HPDE6-E6E7 (cell line): ENCODE measurements around the gene KRTAP4-2.
"Not testable (repeated sequence)": the region's sequence is repeated elsewhere in the genome, so short reads cannot be mapped to it uniquely, and the experiment has no call there.

Experiments
- DNase-seq: peaks from one replicate; pipeline ENCODE4 v3.0.0; 2011; ENCODE audit warnings: missing footprints; ENCODE audit errors: extremely low spot score

The KRTAP4-2 gene

DNA sequence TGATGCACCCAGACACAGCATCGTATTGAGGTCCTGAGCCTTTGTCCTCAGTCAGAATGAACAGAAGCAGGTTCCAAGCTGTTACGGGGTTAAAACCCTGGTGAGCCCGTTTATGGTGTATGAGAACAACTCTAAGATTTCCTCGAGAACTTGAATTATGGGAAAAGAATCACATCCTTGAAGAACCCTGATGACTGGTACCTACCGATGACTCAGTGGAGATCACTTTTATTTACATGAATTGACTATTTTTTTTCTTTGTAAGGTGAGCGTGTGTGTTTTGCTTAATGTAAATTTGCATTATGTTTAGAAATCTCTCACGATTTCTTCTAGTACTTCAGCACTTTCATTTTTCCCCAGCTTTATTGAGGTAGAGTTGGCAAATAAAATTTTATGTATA is 14.2 kb downstream of the KRTAP4-2 start:
- no peak for DNase-seq

DNA sequence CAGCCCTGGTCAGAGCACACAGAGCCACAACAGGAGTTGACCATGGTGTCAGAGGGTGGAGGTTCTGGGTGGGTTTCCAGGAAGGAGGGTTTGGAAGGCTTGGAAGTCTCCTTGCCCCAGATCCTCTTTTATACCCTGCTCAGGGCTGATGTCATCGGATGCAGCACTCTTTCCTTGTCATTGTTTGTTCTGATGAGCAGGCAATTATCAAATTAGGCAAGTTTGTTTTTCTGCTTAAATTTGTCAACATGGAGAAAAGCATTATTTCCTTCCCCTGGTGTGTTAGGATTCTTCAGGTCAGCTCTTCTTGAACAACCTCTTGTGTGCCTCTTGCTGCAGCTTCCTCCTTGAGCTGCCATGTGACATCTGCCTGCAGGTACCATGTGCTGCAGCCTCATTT is 17.4 kb downstream of the KRTAP4-2 start, which contains the start of gene KRTAP4-4:
KRTAP4-4 (minus strand) TSS at position 101 of the 400 bp plus-strand sequence; CDS start at position 44, 57 bp downstream.
- no peak for DNase-seq

DNA sequence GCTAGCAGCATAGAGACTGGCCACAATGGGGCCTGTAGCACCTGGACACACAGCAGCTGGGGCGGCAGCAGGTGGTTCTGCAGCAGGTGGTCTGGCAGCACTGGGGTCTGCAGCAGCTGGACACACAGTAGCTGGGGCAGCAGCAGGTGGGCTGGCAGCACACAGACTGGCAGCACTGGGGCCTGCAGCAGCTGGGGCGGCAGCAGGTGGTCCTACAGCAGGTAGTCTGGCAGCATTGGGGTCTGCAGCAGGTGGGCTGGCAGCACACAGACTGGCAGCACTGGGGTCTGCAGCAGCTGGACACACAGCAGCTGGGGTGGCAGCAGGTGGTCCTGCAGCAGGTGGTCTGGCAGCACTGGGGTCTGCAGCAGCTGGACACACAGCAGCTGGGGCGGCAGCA is 17.8 kb downstream of the KRTAP4-2 start:
- not testable (repeated sequence) for DNase-seq

DNA sequence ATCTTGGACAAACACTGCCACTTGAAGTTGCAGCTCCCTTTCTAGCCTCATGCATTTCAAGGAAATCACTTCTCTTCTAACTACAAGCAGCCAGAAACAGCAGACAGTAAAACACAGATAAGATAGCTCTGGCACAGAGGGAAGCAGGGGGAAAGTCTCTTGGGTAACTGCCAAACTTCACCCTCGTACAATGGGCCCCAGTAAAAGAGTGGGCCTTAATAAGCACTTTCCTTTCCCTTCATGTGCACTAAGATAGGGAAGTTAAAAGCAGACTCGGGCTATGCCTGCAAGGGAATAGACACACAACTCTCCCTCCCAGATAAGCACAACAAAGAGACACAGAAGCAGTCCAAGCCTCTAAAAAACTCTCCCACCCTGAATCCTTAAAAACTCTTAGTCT is 24.2 kb downstream of the KRTAP4-2 start:
- no peak for DNase-seq

DNA sequence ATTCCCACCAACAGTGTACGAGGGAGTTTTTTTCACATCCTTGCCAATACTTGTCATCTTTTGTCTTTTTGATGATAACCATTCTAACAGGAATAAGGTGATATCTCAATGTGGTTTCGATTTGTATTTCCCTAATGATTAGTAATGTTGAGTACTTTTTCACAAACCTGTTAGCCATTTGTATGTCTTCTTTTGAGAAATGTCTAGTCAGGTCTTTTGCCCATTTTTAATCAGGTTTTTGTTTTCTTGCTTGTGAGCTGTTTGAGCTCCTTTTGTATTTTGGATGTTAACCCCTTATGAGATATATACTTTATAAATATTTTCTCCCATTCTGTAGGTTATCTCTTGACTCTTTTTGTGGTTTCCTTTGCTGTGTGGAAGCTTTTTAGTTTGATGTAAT is 26.5 kb downstream of the KRTAP4-2 start:
- no peak for DNase-seq

DNA sequence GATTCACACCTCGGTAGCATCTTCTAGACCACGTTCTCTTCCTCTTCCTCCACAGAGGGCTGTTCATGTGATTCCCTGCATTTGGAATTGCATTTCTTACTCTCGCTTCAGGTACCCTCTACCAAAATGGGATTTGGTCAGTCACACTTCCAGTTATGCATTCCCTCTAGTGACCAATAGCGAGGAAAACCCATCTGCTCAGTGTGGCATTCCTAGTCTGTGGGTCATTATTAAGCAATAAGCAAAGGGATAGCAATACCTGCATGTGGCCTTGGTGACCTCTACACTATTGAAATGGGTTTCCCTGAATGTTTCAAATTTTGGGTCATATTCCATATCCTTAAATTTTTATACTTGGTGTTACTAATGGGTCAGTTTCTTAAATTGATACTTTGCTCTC is 28.0 kb downstream of the KRTAP4-2 start:
- DNase-seq: no peak

DNA sequence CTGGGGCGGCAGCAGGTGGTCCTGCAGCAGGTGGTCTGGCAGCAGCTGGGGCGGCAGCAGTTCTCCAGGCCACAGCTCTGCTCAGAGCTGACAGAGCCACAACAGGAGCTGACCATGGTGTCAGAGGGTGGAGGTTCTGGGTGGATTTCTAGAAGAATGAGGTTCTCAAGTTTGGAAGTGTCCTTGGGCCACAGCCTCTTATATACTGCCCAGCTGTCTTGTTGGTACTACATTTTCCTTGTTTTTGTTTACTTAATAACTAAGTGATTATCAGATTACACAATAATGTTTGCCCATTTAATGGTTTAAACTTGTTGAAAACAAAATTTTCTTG is 28.4 kb downstream of the KRTAP4-2 start, which contains the start of gene KRTAP4-5:
KRTAP4-5 (minus strand) TSS at position 174 of the 334 bp plus-strand sequence; CDS start at position 116, 58 bp downstream.
- DNase-seq: no peak

DNA sequence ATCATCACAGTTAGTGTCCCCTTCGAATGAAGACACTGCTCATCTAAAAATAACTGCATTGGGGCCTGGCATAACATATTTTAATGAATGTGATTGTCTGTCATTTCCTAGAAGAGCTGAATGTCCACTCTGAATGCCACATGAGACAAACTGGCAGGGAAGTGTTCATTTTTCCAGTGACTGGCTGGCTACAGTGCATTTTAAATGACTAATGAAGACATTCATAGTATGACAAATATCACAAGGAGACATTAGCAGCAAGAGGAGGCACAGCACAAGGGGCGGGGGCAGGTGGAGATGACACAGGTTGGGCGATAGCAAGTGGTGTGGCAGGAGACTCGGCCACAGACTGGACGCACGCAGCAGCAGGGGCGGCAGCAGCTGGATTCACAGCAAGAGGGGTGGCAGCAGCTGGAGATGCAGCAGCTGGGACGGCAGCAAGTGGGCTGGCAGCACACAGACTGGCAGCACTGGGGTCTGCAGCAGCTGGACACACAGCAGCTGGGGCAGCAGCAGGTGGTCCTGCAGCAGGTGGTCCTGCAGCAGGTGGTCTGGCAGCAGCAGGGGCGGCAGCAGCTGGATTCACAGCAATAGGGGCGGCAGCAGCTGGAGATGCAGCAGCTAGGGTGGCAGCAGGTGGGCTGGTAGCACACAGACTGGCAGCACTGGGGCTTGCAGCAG is 28.9 kb downstream of the KRTAP4-2 start:
- DNase-seq: not testable (repeated sequence)

DNA sequence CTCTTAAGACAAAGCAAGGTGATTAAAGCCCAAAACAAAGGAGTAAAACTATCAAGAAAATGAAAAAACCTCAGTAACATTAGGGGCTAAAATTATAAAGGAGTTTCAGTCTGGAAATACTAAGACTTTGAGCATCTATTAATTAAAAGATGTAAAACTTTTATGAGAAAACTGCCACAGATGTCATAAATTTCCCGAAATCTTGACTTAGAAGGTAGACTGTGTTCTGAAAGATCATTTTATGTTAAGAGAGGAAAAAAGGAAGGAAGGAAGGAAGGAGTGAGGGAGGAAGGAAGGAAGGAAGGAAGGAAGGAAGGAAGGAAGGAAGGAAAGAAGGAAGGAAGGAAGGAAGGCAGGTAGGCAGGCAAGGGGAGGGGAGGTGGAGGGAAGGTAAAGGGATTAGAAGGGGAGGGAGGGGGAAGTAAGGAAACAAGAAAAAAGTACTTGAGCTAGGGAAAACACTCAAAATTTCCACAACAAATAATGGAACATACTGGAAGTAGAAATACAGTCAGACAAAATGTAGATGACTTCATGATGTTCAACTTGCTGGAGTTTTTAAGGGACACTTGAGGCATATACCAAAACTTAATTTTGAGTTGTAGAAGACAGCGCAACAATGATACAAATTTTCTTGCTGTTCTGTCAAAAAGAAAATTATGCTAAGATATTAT is 30.4 kb downstream of the KRTAP4-2 start:
- DNase-seq: no peak

DNA sequence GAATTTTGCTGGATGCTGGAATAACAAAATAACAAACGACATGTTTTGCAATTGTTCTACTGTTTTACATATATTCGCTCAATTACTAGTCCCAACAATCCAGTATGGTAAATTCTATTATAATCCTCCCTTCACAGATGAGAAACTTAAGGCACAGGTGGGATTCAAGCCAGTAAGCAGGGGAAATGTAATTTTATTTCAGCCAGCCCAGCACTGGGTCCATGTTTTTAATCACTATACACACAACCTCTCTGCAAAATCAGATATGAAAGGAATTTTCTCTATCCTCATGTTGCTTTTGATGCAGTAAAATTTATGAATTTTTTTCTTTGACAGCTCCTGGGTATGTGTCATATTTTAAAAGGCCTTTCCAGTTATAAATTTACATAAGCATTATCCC is 32.8 kb downstream of the KRTAP4-2 start:
- no peak for DNase-seq

DNA sequence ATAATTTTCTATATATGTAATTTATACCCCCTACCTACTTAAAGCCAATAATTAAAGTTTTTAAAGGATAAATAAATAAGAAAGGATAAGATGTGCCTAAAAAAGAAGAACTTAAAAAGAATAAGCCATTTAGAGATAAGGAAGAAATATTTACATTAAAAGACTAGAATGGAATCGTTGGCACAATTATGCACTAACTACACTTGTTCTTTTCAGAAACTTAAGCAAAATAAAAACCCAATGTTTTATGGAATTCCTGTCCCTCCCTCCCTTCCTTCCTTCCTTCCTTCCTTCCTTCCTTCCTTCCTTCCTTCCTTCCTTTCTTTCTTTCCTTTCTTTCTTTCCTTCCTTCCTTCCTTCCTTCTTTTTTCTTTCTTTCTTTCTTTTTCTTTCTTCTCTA is 33.2 kb downstream of the KRTAP4-2 start:
- no peak for DNase-seq

DNA sequence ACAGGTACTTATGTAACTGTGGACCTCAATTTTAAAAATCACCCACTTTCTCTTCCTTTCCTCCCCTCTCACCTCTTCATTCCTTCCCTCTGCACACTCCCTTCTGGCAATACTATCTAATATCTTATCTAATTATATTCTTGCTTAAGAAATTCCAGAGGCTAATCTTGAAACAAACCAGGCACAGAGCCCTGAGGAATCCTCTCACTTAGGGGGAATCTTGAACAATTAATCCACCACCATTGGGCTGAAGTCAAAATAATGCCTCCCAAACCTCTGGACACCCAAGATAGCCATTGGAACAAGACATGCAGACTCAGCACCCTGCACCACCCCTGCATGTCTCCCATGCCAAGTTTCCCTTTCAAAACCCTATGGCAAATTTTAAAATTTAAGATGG is 36.7 kb downstream of the KRTAP4-2 start:
- no peak for DNase-seq

DNA sequence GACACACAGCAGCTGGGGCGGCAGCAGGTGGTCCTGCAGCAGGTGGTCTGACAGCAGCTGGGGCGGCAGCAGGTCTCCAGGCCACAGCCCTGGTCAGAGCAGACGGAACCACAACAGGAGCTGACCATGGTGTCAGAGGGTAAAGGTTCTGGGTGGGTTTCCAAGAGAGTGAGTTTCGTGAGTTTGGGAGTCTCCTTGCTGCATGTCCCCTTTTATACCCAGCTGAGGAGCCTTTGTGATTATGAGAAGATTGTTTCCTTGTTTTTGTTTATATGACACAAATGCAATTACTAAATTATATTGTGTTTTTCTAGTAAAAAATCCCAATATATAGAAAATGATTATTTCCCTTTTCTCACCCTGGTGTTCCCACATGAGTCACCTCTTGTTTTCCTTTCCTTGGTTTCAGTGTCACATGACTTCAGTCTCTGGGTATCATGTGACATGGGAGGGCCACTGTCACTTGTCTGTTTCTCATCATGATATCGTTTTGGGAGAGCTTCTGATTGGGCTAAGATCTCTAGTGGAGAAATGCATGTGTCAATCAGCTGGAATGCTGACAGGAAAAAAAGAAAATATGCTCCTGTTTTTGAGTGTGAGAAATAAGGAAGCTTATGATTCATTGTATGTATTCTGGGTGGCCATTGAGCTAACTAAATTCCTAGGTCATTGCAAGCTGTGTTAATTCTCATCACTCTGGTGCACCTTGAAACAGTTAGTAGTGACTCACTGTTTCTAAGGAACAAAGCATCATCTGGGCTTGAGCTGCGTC is 37.5 kb downstream of the KRTAP4-2 start, which contains the start of gene KRTAP4-6:
KRTAP4-6 (minus strand) TSS at position 185 of the 772 bp plus-strand sequence; CDS start at position 128, 57 bp downstream.
- peak; percentile 91 for DNase-seq

DNA sequence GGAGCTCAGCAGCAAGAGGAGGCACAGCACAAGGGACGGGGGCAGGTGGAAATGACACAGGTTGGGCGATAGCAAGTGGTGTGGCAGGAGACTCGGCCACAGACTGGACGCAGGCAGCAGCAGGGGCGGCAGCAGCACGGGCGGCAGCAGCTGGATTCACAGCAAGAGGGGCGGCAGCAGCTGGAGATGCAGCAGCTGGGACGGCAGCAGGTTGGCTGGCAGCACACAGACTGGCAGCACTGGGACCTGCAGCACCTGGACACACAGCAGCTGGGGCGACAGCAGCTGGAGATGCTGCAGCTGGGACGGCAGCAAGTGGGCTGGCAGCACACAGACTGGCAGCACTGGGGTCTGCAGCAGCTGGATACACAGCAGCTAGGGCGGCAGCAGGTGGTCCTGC is 38.2 kb downstream of the KRTAP4-2 start:
- DNase-seq: not testable (repeated sequence)

DNA sequence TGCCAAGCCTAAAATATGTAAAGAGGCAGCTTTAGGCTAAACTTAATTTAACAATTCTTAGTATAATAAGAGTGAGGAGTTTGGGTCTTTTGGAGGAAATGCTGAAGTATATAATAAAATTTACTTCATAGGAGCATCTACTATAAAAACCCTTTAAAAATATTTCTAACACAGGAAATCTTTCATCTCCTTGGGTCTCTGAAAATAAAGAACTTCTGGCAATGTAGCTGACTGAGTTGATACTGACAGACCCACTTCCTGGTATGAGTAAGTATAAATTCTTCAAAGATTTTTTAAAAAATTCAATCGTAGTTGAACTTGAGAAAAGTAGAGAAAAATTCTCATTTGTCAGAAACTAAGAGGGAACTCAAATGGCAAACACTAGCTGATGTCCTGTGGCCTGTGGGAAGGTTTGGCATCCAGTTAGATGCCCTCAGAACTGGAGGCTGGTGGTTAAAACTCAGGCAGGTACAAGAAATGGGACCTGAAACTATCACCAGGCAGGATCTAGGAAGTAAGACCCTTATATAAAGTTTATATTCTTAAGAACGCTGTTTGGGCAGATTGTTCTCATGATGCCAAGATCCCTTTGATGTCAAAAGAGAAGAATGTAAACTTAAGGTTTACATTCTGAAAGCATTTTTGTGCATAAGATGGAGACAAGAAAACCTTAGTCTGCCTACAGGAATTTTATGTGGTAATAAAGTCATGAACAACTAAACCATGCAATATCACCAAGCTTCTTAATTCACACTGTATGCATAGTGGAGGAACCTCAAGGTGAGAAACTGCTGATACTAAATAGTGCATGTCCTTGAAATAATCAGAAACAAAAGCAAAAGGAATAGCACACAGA is 43.9 kb downstream of the KRTAP4-2 start:
- no peak for DNase-seq

DNA sequence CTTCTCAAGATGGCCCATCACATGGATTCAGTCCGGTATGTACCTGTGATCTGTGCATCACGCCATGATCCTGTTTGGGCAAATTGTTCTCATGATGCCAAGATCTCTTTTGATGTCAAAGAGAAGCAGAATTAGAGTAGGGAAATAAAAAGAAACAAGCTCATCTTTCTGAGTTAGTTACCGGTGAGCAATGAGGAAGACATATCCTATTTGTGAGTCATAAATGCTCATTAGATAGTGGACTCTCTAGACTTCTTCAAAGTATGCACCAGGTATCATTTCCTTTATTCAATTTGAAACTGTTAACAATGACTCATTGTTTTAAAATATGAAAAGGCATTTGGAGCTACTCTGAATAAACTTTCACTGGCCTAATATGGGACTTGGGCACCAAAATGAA is 46.0 kb downstream of the KRTAP4-2 start:
- DNase-seq: peak; percentile 79
